Measurements from ENCODE around the gene ADORA1. TPM values are rescaled to one million over a fixed set of nuclear protein-coding genes. Genes with fewer than 3 reads are reported as not detected.

The ADORA1 gene
- total RNA-seq, 1 donor = 0.72 TPM

DNA sequence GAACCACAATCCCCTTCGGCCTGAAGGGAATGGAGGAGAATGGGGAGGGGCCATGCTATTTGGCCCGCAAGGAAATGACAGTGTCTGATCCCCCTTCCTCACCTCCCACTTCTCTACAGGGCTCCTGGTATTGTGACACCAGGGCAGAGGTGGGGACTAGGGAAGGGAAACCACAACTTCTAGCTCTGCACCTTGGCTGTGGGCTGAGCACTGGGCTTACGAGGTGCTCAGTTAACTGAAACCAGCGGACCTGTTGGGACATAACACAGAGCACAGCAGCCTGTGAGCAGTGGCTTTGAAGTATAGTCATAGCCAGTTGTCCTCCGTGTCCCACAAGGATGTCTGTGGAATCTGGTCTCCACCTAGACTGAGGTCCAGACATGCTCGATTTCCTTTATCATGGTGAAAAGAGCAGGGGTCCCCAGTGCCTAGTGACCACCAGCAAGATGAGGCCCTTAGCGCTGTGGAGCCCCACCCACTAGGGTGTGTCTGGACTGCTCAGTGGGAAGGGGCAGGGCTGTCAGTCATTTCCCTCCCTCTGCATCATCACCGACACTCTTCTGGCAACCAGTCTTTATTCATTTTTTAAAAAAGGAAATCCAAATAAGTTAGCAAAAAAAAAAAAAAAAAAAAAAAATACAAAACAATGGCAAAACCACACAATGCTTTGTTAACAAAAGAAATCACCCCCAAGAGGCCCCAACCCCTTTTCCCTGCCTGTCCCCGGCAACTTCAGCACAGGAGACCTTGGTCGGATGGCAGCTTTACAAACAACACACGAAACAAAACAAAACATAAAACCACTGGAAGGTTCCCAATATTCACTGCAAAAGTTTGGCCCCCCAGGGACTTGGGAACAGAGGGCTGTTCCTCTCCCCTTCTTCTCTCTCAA is 44.7 kb upstream of the ADORA1 start:
- no peak overlapping the region for H3K4me3 ChIP-seq (ENCODE audit: low read depth, low read length)
- TF ChIP-seq CTCF (IDR thresholded peaks at IDR 0.05; ENCODE audit: insufficient read depth, low read length) = no peak
- no peak for DNase-seq (ENCODE audit: low read depth)

DNA sequence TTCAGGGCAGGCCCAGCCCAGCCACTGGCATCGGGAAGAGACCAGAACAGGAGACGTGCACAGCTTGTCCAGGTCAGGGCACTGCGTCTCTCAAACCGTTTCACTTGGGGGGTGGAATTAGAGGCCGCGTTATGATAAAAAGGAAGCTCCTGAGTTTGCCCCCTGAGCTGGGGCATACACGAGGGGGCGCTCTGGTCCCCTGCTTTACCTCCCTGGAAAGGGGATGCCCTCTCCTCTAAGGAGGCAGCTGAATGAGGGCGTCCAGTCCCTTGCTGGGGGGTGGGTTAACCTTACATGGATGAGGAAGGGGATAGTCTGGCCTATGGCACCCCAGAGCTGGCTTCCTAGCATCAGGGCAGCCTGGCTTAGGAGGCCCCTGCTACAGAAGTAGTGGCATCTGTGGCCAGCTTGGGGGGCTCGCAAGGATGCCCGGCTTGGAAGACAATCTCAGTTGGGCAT is 44.0 kb upstream of the ADORA1 start:
- no peak for DNase-seq (ENCODE audit: low read depth)
- H3K4me3 ChIP-seq (ENCODE audit: low read depth, low read length) = no peak overlapping the region
- no peak for TF ChIP-seq CTCF (IDR thresholded peaks at IDR 0.05; ENCODE audit: insufficient read depth, low read length)

- DNase-seq (ENCODE audit: low read depth) = no peak
- TF ChIP-seq CTCF (IDR thresholded peaks at IDR 0.05; ENCODE audit: insufficient read depth, low read length) = peak; percentile 40
- H3K4me3 ChIP-seq (ENCODE audit: low read depth, low read length) = no peak overlapping the region
Observed at GRCh38 chr1:203084588-203085527, 42.7 kb upstream of the ADORA1 start.

GRCh38 chr1:203085528-203086406 is 41.8 kb upstream of the ADORA1 start, which contains the start of gene MYOG:
Gene MYOG (minus strand): TSS chr1:203086012. CDS start chr1:203085961, 51 bp downstream.
- H3K4me3 ChIP-seq (ENCODE audit: low read depth, low read length) = no peak within 1 kb of the TSS
- no peak for DNase-seq (ENCODE audit: low read depth)
- TF ChIP-seq CTCF (IDR thresholded peaks at IDR 0.05; ENCODE audit: insufficient read depth, low read length) = no peak

DNA sequence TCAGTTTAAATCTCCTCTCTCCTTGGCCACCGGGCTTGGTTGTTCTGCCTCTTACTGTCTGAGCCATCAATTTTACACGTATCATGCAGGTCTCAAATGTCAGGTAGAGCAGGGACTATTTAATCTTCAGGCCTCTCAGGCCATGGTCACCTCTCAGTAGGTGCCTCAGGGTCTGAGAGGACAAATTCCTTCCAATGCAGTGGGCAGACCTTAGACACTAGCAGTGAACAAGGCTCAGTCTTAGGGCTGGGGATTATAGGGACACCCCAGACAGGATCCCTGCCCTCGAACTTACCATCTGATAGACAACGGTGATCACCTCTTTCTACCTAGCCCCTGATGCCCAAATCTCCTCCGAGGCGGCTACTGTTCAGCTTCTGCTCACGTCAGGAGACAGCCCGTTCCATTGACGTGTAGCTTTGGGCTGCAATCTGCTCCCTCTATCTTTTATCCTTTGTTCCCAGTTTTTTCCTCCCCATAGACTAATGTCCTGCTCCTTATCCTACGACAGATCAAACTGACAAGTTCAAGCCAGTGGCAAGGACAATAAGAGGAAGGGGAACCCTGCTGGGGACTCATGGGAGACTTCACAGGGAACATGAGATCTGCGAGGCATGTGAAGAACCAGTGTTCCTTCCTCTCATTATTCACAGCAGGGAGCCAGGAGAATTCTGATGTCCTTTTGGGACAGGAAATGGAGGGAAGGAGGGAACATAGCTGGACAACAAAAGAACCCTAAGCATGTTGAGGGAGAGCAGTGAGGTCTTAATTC is 40.3 kb upstream of the ADORA1 start:
- H3K4me3 ChIP-seq (ENCODE audit: low read depth, low read length) = no peak overlapping the region
- TF ChIP-seq CTCF (IDR thresholded peaks at IDR 0.05; ENCODE audit: insufficient read depth, low read length) = no peak
- no peak for DNase-seq (ENCODE audit: low read depth)
